CD1c-positive myeloid dendritic cell (primary cell): Measurements from ENCODE around the gene LHX8.
"Not testable (repeated sequence)": the region's sequence is repeated elsewhere in the genome, so short reads cannot be mapped to it uniquely, and the experiment has no call there.

ENCODE experiments used
- DNase-seq: peaks from one replicate; pipeline ENCODE4 v3.0.0-alpha.2; 2016; ENCODE audit errors: extremely low spot score

LHX8 gene

GRCh38 chr1:75132812-75133619 is 1.2 kb upstream of the LHX8 start:
- DNase-seq, result no peak

- DNase-seq, result no peak
These were observed 722 bp downstream of the LHX8 start for GRCh38 chr1:75134647-75135572.

DNA sequence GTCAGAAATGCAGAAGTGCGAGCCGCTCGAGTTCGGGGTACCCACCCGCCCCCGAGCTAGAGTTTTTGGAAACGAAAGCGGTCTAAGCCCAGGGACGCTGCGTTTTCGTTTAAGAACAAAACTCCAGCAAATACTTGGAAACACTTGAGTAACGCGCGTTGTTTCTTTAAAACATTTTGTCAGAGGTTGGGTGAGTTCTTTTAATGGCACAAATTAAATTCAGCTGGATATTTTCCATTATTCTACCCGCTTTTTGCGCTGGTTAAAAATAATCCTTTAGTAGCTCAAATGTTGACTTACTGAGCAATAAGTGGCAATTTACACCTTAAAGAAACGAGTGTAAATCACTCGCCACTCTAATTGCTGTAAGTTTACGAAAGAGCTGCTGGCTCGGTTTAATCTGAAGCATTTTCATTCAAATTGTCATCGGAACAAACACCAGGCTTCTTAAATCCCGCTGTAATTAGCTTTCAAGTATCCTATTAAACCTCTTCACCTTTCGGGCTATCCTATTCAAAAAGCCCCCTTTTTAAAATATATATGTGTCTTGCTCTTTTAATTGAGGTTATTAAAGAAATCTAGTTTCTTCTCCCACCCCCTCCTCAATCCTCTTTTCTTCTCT is 1.5 kb downstream of the LHX8 start:
- no peak for DNase-seq

GRCh38 chr1:75136195-75136815 is 2.1 kb downstream of the LHX8 start:
- no peak for DNase-seq

DNA sequence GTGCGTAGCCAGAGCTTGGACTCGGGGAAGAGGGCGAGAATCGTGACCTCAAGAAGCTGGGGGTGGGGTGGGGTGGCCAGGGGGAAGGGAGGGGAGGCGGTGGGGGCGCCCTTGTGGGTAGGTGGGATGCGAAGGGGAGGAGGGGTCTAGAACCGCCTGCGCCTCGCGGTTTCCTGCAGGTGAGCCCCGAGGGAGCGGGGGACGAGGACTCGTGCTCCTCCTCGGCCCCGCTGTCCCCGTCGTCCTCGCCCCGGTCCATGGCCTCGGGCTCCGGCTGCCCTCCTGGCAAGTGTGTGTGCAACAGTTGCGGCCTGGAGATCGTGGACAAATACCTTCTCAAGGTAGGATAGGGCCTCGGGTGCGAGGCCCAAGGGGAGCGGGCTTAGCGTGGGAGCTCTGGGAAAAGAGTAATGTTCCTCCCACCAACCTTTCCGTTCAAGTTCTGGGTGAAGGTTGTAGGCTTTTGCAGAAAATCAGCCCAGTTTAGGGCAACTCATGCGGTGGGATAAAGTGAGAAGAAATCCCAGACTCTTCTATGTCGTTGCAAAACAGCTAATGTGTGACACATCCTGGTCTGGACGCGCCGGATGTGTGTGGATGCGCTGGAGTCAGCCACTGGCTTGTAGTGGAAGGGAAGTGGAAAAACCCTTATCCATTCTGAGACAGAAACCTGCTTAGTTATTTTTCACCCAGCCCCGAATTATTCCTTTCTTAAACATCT is 2.9 kb downstream of the LHX8 start:
- no peak for DNase-seq

DNA sequence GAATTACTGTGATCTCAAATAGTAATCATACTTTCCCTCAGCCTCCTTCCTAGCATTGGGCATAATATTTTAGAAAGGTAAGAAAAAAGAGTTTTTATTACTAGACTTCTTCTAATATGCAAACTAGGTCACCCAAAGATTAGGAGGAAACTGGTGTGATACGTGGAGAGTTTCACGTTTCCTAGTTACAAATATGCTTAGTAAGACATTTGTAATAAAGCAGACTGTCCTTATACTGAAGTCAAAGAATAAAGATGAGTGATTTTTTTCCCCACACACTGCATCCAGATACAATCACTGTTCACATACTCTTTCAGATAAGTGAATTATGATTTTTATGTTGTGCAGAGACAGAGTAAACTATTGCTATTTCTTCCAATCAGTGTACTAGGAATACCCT is 17.9 kb downstream of the LHX8 start:
- no peak for DNase-seq

DNA sequence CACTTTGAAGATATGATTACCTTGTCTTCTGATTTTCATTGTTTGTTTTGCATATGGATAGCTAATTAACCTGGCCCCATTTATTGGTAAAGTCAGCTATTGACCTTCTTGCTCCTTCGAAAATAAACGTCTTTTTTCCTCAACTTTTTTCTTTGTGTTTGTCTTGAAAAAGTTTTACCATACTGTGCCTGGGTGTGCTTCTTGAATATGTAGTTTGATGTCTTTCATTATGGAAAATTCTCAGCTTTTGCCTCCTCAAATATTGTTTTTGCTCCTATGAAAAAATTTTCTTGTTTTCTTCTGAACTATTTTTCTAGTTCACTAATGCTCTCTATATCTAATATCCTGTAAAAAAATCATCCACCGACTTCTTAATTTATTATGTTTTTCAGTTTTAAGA is 25.0 kb downstream of the LHX8 start:
- DNase-seq, result no peak

- DNase-seq, result no peak
These were observed 31.1 kb downstream of the LHX8 start for GRCh38 chr1:75165264-75165663.

GRCh38 chr1:75166821-75167220 is 32.6 kb downstream of the LHX8 start:
- no peak for DNase-seq

DNA sequence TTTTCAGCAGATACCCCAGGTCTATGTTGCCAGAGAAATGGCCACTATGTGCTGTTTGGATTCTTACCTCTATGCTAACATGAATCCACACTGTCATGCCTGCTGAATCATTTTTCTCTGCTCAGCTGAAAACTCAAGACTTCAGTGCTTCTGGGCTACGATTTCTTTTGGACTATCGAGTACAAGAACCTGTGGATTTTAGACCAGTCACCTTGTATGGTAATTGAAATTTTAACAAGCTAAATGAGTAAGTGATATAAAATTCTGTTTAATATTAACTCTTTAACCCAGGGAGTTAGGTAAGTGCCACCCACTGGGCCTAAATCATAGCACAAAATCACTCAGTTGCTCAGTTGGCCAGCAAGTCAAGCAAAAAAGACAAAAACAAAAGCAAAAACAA is 35.8 kb downstream of the LHX8 start:
- DNase-seq, result no peak

DNA sequence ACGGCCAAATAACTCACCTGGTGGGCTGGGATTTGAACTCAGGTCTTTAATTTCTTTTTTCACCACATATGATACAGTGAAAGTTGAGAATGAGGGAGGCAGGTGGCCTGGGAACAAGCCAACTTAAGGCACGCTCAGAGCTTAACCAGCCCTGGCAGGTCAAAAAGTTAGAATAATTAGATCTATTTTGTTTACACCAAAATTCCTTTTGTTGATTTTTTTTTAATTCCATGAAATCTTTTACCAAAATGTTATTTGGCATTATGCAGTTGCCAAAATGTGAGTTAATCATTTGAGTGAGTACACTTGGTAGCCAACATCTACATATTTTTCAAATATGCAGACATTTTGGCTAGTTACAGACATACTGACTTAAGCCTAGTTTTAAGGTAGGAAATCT is 36.8 kb downstream of the LHX8 start:
- DNase-seq, result no peak

GRCh38 chr1:75171876-75172275 is 37.7 kb downstream of the LHX8 start:
- no peak for DNase-seq

DNA sequence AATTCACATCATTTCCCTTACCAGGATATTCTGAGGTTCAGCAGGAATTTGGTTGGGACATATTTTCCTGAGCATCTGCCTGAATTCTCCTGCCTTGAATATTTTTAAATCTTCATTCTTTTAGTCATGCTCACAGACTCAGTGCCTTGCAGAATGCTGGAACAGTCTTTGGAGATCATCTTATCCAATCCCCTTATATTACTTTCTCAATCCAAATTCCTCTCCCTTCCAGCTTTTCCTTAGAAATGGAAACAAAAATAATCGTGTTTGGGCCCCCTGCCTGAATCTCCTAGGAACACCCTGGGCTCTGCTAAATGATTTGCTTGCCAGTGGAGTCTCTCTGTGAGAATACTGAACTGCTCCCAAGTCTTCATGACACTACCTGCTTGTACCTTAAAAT is 38.4 kb downstream of the LHX8 start:
- no peak for DNase-seq

DNA sequence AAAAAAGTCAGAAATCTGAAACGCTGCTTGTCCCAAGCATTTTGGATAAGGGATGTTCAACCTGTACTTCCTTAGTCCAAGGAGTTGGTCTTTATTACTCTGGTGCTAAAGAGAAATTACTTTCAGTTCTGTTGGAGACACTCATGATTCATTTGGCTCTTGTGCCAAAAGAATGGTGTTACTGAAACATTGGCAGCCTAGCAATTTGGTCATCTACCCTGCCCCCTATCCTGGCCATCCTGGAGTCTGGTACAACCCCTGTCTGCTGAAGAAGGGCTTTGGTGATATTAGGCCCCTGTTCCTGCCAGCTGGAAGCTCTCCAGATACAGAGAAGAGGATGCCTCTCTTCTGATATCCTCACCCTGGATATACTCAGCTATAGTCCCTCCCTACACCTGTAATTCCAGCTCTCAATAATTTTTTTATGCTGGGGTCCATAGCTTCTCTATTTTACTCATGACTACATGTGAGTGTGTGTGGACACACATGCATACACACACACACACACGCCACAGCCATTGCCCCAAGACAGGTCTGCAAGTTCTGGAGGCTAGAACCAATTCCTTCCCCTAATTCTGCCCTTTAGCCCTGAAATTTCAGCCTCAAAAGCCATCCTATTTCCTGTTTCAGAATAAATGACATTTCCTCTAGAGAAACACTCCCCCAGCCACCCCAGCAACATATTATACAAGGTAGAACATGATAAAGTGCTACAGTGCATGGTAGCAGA is 40.0 kb downstream of the LHX8 start:
- DNase-seq, result no peak

DNA sequence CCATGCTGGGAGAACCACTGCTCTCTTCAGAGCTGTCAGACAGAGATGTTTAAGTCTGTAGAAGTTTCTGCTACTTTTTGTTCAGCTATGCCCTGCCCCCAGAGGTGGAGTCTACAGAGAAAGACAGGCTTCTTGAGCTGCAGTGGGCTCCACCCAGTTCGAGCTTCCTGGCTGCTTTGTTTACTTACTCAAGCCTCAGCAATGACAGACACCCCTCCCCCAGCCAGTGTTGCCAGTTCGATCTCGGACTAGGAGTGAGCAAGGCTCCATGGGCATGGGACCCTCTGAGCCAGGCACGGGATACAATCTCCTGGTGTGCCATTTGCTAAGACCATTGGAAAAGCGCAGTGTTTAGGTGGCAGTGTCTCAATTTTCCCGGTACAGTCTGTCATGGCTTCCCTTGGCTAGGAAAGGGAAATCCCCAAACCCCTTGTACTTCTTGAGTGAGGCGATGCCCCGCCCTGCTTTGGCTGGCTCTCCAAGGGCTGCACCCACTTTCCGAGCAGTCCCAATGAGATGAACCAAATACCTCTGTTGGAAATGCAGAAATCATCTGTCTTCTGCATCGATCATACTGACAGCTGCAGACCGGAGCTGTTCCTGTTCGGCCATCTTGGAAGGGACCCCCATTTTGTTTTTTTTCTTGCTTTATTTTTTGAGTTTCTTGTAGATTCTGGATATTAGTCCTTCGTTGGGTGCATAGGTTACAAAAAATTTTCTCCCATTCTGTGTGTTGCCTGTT is 47.2 kb downstream of the LHX8 start:
- not testable (repeated sequence) for DNase-seq

GRCh38 chr1:75188892-75189291 is 54.7 kb downstream of the LHX8 start:
- no peak for DNase-seq

DNA sequence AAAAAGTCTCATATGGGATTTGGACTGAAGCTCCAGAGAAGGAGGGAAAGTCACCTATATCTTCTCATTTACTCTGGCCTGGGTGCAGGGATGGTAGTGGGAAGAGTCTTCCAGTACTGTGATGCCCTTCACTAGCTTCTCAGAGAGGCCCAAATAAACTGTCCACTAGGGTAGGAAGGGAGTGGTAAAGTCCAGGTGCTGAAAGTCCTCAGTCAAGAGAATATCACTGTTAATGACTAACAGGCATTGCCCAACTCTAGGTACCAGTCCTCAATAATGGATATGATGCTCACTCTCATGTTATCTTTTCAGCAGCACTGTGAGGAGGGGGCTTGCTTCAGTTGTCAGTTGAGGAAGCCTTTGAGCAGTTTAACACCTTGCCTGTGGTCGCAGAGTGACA is 64.0 kb downstream of the LHX8 start:
- DNase-seq, result no peak

DNA sequence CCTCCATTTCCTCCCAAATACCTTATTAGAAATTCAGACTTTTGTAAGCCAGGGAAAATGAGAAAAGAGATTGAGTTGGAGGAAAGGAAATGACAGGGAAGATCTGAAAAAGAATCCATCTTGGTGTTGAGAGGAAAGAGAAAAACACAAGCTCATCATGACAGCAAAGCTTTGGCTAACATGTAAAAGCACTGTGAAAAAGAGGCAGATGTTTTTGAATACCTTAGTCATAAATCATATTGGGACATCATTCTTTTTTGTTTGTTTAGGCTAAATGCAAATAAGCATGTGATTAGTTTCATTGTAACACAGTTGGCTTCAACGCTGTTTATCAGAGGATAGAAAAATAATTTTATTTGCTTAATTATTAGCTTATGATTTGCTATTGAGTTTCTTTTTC is 64.6 kb downstream of the LHX8 start:
- DNase-seq, result no peak

GRCh38 chr1:75202751-75203150 is 68.6 kb downstream of the LHX8 start:
- no peak for DNase-seq
